HG03432 (cell line): ENCODE data around the gene SPATA31D4.
"Not testable (repeated sequence)": the region's sequence is repeated elsewhere in the genome, so short reads cannot be mapped to it uniquely, and the experiment has no call there.

ENCODE experiments used
- ATAC-seq: cut with Tn5 transposase; IDR thresholded peaks from one replicate; pipeline ENCODE4 v1.9.1; 2021; ENCODE audit warnings: mild to moderate bottlenecking, moderate library complexity; ENCODE audit not compliant: unreplicated experiment

The SPATA31D4 gene

GRCh38 chr9:81928305-81928704, at the start of gene SPATA31D4:
SPATA31D4 (plus strand) TSS chr9:81928428; CDS start chr9:81928514, 86 bp downstream.
- ATAC-seq: not testable (repeated sequence)

DNA sequence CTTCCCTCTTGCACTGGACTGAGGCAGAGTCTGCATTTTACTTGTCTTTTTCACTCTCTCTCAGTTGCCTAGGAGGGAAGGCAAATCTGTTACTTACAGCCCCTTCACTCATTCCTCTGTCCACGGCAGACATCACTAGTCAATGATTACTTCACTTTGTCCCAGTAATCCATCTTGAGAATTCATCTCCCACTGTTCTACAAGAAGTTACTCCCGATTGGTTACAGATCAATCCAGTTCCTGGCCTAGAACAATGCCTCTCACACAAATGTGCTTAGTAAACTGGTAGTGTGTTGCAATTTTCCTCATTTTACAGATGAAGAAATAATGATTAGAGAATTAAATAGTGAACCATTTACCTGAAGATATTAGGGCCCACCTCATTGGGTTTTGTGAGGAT, 49.7 kb upstream of the SPATA31D4 start:
- ATAC-seq: no peak

DNA sequence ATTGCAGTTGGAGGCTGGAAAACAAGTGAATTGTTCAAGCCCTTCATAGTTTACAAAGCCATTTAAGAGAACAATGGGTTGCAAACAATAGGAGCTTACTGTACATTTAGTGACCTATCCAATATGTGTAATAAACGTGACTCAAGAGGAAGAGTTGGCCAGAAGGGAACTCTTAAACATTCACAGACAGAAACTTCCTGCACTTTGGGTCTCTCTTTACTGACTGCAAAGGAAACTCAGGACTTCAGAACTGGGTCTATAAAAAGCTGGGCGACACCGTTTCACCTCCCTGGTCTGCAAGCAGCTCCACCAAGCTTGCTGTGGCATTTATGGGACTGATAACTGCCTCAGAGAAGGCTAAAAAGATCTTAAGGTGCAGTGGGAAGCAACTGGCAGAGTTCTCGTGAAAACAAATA, 48.7 kb upstream of the SPATA31D4 start:
- ATAC-seq: no peak

GRCh38 chr9:81885602-81886001, 42.6 kb upstream of the SPATA31D4 start:
- no peak for ATAC-seq

DNA sequence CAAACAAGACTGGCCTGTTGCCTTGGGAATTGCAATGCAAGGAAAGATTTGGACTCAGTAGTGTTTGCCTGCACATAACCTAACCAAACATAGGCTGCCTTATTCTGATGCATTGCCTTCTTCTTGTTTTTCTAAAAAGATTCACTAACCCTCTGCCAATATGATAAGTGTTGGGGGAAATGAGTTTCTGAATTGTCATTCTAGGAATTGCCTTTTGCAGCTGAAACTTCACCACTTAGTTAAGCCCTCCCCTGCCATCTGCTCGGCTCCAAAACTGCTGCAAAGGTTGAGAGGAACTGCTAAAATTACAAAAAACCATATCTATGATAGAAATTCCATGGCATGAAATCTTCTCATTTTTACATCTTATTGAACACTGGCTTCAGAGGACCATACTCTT, 41.6 kb upstream of the SPATA31D4 start:
- no peak for ATAC-seq

GRCh38 chr9:81890104-81890503, 38.1 kb upstream of the SPATA31D4 start:
- ATAC-seq: no peak

DNA sequence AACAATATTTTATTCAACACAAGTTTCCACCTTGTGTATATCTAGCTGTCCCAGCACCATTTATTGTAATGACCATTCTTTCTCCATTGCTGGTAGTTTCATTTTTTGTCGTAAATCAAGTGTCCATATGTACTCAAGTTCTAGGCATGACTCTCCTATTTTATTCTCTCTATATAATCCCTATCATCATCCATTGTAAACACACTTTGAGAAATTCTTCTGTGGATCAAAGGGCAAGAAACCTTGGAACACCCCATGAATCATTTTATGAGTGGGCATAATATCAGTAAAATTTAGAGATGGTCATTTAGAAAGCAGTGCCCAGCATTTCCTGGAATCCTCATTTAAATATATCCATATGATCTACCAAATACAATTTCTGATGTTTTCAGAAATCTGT, 35.8 kb upstream of the SPATA31D4 start:
- ATAC-seq: no peak

DNA sequence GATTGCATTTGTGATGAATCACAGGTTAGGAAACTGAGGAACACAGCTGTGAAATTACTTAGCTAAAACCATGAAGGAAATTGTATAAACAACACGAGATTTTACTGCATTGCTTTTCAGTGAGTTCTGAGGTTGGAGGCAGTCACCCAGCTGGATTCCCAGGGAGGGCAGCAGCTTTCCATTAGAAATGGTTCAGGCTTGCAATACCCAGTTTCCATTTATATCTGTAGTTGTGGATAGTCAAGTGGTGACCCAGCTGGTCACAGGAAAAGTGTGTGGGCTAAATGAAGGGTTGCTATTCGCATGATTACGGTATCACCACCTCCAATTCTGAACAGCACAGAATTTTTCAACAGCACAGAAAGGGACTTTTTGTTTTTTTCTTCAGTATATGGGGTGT, 34.3 kb upstream of the SPATA31D4 start:
- no peak for ATAC-seq

GRCh38 chr9:81894891-81895290, 33.3 kb upstream of the SPATA31D4 start:
- peak; percentile 47 for ATAC-seq

- ATAC-seq: no peak
Observed at GRCh38 chr9:81896070-81896469, 32.2 kb upstream of the SPATA31D4 start.

DNA sequence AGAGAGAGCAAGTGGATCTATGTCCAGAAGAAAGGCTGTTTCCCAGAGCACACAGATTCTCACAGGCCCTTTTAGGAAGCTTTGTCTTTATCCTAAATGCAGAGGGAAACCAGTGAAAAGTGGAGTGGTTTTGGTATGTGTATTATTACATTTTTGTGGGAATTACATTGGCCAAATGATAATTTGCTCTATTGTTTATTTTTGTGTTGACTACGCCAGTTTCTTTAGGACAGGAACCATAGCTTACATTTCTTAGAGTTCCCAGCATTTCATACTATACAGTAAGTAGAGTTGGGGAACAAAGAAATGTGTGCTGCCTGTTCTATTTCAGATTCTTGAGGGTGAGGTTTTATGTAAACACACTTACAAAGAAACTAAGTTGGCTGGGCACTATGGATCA, 29.4 kb upstream of the SPATA31D4 start:
- ATAC-seq: no peak

GRCh38 chr9:81902196-81902595, 26.0 kb upstream of the SPATA31D4 start:
- no peak for ATAC-seq

DNA sequence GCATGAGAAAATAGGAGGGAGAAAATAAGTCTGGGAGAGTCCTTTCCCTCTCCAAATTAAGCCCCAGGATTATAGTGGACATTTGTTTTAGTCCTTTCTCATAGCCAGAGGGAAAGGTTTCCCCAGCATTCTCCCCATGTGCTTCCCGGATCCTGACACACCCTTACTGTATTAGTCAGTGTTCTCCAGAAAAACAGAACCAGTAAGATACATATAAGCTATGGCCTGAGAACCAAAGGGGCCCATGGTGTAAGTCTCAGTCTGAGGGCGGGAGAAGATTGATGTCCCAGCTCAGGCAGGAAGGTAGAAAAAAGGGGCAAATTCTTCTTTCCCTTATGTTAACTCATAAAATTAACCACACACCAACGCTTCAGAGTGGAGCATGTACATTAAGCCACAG, 25.6 kb upstream of the SPATA31D4 start:
- no peak for ATAC-seq

- no peak for ATAC-seq
Observed at GRCh38 chr9:81906671-81907070, 21.6 kb upstream of the SPATA31D4 start.

- ATAC-seq: no peak
Observed at GRCh38 chr9:81912135-81912534, 16.1 kb upstream of the SPATA31D4 start.

DNA sequence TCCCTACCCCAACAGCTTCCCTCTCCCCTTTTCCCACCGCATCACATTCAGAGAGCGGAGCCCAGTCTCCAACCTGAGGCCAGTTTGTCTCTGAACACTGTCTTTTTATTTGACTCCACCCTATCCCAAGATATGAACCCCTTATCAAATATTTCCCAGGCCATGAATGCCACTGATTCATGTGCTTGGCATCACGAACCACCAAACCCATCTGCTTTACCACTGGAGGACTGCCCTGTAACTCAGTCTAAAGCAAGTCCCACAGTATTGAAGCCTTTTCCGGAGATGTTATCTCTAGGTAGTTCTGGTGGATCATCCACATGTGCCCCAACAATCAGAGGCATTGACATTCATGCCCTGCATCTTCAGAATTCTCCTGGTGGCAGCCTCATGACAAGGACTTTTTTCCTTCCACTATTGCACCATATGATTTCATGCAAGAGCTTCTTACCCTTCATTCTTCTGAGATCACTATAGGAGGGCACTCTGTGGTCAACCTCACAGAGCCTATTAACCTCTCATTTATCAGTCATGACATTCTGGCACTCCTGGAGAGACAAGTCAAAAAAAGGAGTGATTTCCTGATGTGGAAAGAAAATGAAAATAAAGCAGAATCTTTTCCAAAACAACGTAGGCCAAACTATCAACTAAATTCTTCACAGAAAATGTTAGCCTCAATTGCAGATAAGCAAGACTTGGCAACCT, 12.3 kb upstream of the SPATA31D4 start:
- no peak for ATAC-seq

GRCh38 chr9:81918507-81918906, 9.7 kb upstream of the SPATA31D4 start:
- ATAC-seq: not testable (repeated sequence)

GRCh38 chr9:81930147-81930546, 1.9 kb downstream of the SPATA31D4 start:
- not testable (repeated sequence) for ATAC-seq

DNA sequence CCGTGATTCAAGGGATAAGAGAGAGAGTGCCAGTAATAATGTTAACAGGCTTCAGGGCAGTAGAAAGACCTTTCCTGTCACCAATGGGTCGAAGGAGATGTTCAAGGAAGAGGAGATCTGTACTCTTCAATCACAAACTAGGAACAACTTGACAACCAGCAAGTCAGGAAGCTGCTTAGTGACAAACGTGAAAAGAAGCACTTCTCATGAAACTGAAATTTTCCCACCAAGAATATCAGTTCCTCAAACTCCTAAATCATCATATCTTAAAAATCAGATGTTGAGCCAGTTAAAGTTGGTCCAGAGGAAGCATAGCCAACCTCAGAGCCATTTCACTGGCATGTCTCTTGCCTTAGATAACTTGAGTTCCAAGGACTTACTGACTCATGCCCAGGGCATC, 5.3 kb downstream of the SPATA31D4 start:
- not testable (repeated sequence) for ATAC-seq

- not testable (repeated sequence) for ATAC-seq
Observed at GRCh38 chr9:81943393-81943792, 15.2 kb downstream of the SPATA31D4 start, which contains the start of gene SPATA31D3. SPATA31D3 (plus strand) TSS chr9:81943500; CDS start chr9:81943586, 86 bp downstream.

DNA sequence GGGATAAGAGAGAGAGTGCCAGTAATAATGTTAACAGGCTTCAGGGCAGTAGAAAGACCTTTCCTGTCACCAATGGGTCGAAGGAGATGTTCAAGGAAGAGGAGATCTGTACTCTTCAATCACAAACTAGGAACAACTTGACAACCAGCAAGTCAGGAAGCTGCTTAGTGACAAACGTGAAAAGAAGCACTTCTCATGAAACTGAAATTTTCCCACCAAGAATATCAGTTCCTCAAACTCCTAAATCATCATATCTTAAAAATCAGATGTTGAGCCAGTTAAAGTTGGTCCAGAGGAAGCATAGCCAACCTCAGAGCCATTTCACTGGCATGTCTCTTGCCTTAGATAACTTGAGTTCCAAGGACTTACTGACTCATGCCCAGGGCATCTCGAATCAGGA, 20.4 kb downstream of the SPATA31D4 start:
- not testable (repeated sequence) for ATAC-seq

DNA sequence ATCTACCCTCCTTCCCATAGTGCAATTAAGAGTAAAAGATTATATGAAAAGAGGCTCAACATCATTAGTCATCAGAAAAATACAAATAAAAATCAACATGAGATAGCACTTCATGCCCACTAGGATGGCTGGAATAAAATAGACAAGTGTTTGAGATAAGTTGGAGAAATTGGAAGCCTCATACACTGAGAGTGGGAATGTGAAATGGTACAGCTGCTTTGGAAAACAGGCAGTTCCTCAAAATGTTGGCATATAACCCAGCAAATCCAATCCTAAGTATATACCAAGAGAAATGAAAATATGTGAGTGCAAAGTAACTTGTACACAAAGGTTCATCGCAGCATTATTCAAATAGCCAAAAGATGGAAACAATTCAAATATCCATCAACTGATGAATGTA, 24.9 kb downstream of the SPATA31D4 start:
- no peak for ATAC-seq

DNA sequence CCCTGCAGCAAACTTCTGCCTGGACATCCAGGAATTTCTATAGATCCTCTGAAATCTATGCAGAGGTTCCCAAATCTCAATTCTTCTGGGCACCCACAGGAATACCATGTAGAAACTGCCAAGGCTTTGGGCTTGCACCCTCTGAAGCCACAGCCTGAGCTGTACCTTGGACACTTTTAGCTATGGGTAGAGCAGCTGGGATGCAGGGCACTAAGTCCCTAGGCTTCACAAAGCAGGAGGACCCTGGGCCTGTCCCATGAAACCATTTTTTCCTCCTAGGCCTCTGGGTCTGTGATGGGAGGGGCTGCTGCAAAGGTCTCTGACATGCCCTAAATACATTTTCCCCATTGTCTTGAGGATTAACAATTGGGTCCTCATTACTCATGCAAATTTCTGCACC, 27.4 kb downstream of the SPATA31D4 start:
- no peak for ATAC-seq
